Measurements from ENCODE around the gene STMP1.

The STMP1 gene

GRCh38 chr7:135673360-135673706 lies 11.0 kb downstream of the STMP1 start:
- Histone ChIP-seq H3K4me3 (ENCODE audit: insufficient read depth, low read depth, low read length, poor library complexity, severe bottlenecking) (no peak overlapping the region), H3K27ac (ENCODE audit: insufficient read depth, low read length, poor library complexity, severe bottlenecking) (no peak overlapping the region), H3K9me3 (ENCODE audit: control insufficient read depth, low read length) (no peaks in the 10 kb centered on the region), H3K4me1 (ENCODE audit: control insufficient read depth, insufficient read depth, low read length, poor library complexity, severe bottlenecking) (no peaks in the 10 kb centered on the region), H3K36me3 (ENCODE audit: control insufficient read depth, insufficient read depth, low read length) (peaks cover 23% of the 10 kb centered on the region), H3K27me3 (replicated peaks; ENCODE audit: control insufficient read depth, insufficient read depth, low read length, poor library complexity, severe bottlenecking) (no peaks in the 10 kb centered on the region)
- no peak for DNase-seq

DNA sequence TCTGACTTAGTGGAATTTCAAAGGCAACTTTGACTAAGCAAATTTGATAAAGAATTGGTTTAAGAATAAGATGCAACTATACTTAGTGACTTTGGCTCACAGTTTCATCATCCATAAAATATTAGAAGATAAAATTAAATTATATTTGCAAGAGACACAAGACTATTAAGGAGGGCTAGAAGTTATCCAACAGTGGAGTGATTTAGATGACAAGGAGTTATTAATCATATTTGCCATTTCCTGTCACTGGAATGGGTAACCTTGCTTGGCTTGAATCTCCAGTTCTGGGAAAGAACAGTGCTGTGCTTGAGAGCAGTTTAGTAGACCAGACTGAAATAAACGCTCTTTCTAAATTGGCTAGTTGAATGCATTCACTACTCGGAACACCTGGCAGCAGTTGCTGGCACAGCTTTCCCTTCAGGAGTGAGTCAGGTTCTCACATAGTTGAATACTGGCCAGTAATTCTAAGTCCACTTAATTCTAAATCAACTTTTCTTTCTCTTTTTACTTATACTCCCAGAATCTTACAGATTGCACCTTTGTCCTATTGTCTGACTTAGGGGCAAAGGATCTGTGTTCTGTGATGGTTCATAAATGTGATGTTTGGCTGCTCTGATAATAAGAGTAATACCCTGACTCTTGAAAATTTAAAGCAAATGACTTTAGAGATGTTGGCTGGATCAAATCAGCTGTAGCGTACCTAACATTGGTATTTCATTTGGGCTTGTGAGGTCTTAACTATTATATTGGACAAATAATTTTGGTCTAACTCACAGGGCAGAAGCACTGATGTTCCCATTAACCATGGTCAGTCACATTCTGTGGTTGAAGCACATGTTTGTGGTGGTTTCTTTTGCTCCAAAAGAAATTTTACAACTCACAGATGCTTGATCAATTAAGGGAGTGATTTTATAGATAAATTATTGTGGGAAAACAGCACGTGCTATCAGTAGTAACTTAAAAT lies 16.6 kb downstream of the STMP1 start:
- H3K36me3 ChIP-seq (ENCODE audit: control insufficient read depth, insufficient read depth, low read length), result peaks cover 25% of the 10 kb centered on the region
- H3K27me3 ChIP-seq (replicated peaks; ENCODE audit: control insufficient read depth, insufficient read depth, low read length, poor library complexity, severe bottlenecking), result no peaks in the 10 kb centered on the region
- no peaks in the 10 kb centered on the region for H3K9me3 ChIP-seq (ENCODE audit: control insufficient read depth, low read length)
- no peak for DNase-seq
- no peaks in the 10 kb centered on the region for H3K4me1 ChIP-seq (ENCODE audit: control insufficient read depth, insufficient read depth, low read length, poor library complexity, severe bottlenecking)
- no peak overlapping the region for H3K4me3 ChIP-seq (ENCODE audit: insufficient read depth, low read depth, low read length, poor library complexity, severe bottlenecking)
- no peak overlapping the region for H3K27ac ChIP-seq (ENCODE audit: insufficient read depth, low read length, poor library complexity, severe bottlenecking)

DNA sequence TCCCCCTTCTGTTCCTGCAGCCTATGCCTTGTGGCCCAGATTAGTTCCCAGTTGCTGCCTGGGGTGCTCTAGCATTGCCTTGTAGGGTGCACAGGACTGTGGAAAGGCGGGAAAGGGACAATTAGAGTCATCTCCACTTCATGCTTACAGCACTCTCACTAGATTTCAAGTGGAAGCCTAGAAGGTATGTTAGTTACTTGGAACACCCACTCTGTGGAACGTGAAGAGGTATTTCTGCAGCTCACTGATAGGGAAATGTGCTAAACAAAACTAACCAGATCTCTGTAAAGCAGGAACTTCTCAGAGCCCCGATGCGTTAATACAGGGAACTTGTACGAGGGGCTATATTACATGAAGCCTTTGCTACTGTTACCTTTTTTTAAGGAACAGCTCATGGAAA lies 19.4 kb downstream of the STMP1 start:
- H3K4me1 ChIP-seq (ENCODE audit: control insufficient read depth, insufficient read depth, low read length, poor library complexity, severe bottlenecking), result no peaks in the 10 kb centered on the region

GRCh38 chr7:135682191-135682590 lies 19.9 kb downstream of the STMP1 start:
- no peaks in the 10 kb centered on the region for H3K27me3 ChIP-seq (replicated peaks; ENCODE audit: control insufficient read depth, insufficient read depth, low read length, poor library complexity, severe bottlenecking)
- H3K4me1 ChIP-seq (ENCODE audit: control insufficient read depth, insufficient read depth, low read length, poor library complexity, severe bottlenecking), result no peaks in the 10 kb centered on the region
- H3K9me3 ChIP-seq (ENCODE audit: control insufficient read depth, low read length), result no peaks in the 10 kb centered on the region
- no peak overlapping the region for H3K4me3 ChIP-seq (ENCODE audit: insufficient read depth, low read depth, low read length, poor library complexity, severe bottlenecking)
- DNase-seq, result no peak
- H3K36me3 ChIP-seq (ENCODE audit: control insufficient read depth, insufficient read depth, low read length), result peaks cover 7% of the 10 kb centered on the region
- no peak overlapping the region for H3K27ac ChIP-seq (ENCODE audit: insufficient read depth, low read length, poor library complexity, severe bottlenecking)

More for the DNA sequence above, 19.4 kb downstream of the STMP1 start:
- no peaks in the 10 kb centered on the region for H3K27me3 ChIP-seq (replicated peaks; ENCODE audit: control insufficient read depth, insufficient read depth, low read length, poor library complexity, severe bottlenecking)
- no peak for DNase-seq
- no peaks in the 10 kb centered on the region for H3K9me3 ChIP-seq (ENCODE audit: control insufficient read depth, low read length)
- H3K36me3 ChIP-seq (ENCODE audit: control insufficient read depth, insufficient read depth, low read length), result peaks cover 10% of the 10 kb centered on the region
- H3K27ac ChIP-seq (ENCODE audit: insufficient read depth, low read length, poor library complexity, severe bottlenecking), result no peak overlapping the region
- H3K4me3 ChIP-seq (ENCODE audit: insufficient read depth, low read depth, low read length, poor library complexity, severe bottlenecking), result no peak overlapping the region

DNA sequence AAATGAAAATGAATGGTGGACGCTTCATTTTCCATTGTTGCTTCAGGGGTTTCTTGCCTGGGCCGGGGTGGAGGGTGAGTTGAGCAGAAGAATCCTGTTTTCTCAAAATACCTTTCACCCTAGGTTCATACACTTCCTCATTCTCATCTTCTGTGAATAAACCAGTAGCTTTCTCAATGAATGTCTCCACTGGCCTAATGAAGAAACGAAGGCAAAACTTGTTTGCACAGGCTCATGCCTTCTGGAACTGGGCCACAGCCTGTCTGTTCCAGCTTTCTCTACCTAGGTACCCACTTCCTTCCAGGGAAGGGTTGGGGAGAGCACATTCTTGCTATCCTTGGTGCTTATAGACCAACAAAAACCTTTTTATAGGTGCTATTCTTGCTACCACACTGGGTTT lies 21.3 kb downstream of the STMP1 start:
- no peaks in the 10 kb centered on the region for H3K4me1 ChIP-seq (ENCODE audit: control insufficient read depth, insufficient read depth, low read length, poor library complexity, severe bottlenecking)
- no peak overlapping the region for H3K4me3 ChIP-seq (ENCODE audit: insufficient read depth, low read depth, low read length, poor library complexity, severe bottlenecking)
- DNase-seq, result no peak
- no peaks in the 10 kb centered on the region for H3K36me3 ChIP-seq (ENCODE audit: control insufficient read depth, insufficient read depth, low read length)
- no peak overlapping the region for H3K27ac ChIP-seq (ENCODE audit: insufficient read depth, low read length, poor library complexity, severe bottlenecking)
- no peaks in the 10 kb centered on the region for H3K9me3 ChIP-seq (ENCODE audit: control insufficient read depth, low read length)
- no peaks in the 10 kb centered on the region for H3K27me3 ChIP-seq (replicated peaks; ENCODE audit: control insufficient read depth, insufficient read depth, low read length, poor library complexity, severe bottlenecking)

DNA sequence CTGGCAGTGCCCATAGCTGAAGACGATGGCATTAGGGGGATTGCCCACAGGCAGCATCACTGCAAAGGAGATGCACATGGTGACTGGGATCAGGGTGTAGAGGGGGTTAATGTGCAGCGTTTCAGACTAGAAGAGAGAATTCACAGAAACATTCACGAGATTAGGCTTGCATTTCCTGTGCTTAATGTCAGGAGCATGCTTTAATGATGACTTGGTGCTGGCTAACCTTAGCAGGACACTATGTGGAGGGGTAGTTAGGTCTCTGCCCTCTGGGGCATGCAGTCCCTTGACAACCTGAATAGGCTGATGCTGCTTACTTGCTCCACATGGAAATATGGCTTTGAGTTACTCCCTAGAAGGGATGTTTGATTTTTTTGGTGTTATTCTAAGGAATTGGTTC lies 21.8 kb downstream of the STMP1 start:
- DNase-seq, result no peak
- Histone ChIP-seq H3K4me3 (ENCODE audit: insufficient read depth, low read depth, low read length, poor library complexity, severe bottlenecking) (no peak overlapping the region), H3K27me3 (replicated peaks; ENCODE audit: control insufficient read depth, insufficient read depth, low read length, poor library complexity, severe bottlenecking) (no peaks in the 10 kb centered on the region), H3K4me1 (ENCODE audit: control insufficient read depth, insufficient read depth, low read length, poor library complexity, severe bottlenecking) (no peaks in the 10 kb centered on the region), H3K27ac (ENCODE audit: insufficient read depth, low read length, poor library complexity, severe bottlenecking) (no peak overlapping the region), H3K36me3 (ENCODE audit: control insufficient read depth, insufficient read depth, low read length) (no peaks in the 10 kb centered on the region), H3K9me3 (ENCODE audit: control insufficient read depth, low read length) (no peaks in the 10 kb centered on the region)

GRCh38 chr7:135684699-135685098 lies 22.4 kb downstream of the STMP1 start:
- no peaks in the 10 kb centered on the region for H3K27me3 ChIP-seq (replicated peaks; ENCODE audit: control insufficient read depth, insufficient read depth, low read length, poor library complexity, severe bottlenecking)
- no peak overlapping the region for H3K4me3 ChIP-seq (ENCODE audit: insufficient read depth, low read depth, low read length, poor library complexity, severe bottlenecking)
- no peak for DNase-seq
- no peak overlapping the region for H3K27ac ChIP-seq (ENCODE audit: insufficient read depth, low read length, poor library complexity, severe bottlenecking)
- no peaks in the 10 kb centered on the region for H3K4me1 ChIP-seq (ENCODE audit: control insufficient read depth, insufficient read depth, low read length, poor library complexity, severe bottlenecking)
- no peaks in the 10 kb centered on the region for H3K36me3 ChIP-seq (ENCODE audit: control insufficient read depth, insufficient read depth, low read length)
- H3K9me3 ChIP-seq (ENCODE audit: control insufficient read depth, low read length), result no peaks in the 10 kb centered on the region

DNA sequence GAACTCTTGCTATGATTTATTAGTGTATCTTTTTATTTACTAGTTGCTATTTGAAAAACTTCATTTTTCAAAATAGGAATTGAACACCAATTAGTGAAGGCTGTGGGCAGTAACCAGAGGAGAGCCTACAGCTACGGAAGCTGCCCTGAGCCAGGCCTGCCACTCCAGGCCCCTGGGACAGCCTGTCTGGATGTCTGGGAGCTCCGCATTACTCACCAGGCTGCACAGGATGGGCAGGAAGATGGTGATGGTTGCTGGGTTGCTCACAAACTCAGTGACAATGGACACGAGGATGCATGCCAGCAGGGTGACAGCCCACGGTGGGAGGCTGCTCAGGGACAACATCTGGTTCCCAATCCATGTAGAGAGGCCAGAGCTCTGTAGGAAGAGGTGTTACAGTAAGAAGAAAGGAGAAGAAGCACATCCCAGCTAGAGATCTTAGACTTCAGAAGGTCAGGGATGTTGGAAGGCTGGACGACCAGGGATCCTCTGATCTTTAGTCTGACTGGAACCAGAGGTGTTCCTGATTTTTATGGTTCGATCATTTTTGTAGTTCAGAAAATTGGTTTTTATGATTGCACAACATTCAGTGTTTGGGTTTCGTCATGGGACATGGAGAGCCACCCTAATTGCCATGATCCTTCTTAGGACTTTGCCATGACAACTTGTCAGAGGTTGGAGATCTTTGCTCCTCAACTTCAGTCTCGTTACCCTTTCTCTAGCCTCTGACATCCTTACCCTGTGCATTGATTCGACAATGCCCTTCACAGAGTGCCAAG lies 23.2 kb downstream of the STMP1 start:
- Histone ChIP-seq H3K9me3 (ENCODE audit: control insufficient read depth, low read length) (no peaks in the 10 kb centered on the region), H3K4me1 (ENCODE audit: control insufficient read depth, insufficient read depth, low read length, poor library complexity, severe bottlenecking) (no peaks in the 10 kb centered on the region), H3K4me3 (ENCODE audit: insufficient read depth, low read depth, low read length, poor library complexity, severe bottlenecking) (no peak overlapping the region), H3K36me3 (ENCODE audit: control insufficient read depth, insufficient read depth, low read length) (no peaks in the 10 kb centered on the region), H3K27me3 (replicated peaks; ENCODE audit: control insufficient read depth, insufficient read depth, low read length, poor library complexity, severe bottlenecking) (no peaks in the 10 kb centered on the region), H3K27ac (ENCODE audit: insufficient read depth, low read length, poor library complexity, severe bottlenecking) (no peak overlapping the region)
- no peak for DNase-seq

GRCh38 chr7:135687466-135687865 lies 25.2 kb downstream of the STMP1 start:
- Histone ChIP-seq H3K4me3 (ENCODE audit: insufficient read depth, low read depth, low read length, poor library complexity, severe bottlenecking) (no peak overlapping the region), H3K4me1 (ENCODE audit: control insufficient read depth, insufficient read depth, low read length, poor library complexity, severe bottlenecking) (no peaks in the 10 kb centered on the region), H3K36me3 (ENCODE audit: control insufficient read depth, insufficient read depth, low read length) (no peaks in the 10 kb centered on the region), H3K9me3 (ENCODE audit: control insufficient read depth, low read length) (no peaks in the 10 kb centered on the region), H3K27ac (ENCODE audit: insufficient read depth, low read length, poor library complexity, severe bottlenecking) (no peak overlapping the region), H3K27me3 (replicated peaks; ENCODE audit: control insufficient read depth, insufficient read depth, low read length, poor library complexity, severe bottlenecking) (no peaks in the 10 kb centered on the region)
- DNase-seq, result no peak

DNA sequence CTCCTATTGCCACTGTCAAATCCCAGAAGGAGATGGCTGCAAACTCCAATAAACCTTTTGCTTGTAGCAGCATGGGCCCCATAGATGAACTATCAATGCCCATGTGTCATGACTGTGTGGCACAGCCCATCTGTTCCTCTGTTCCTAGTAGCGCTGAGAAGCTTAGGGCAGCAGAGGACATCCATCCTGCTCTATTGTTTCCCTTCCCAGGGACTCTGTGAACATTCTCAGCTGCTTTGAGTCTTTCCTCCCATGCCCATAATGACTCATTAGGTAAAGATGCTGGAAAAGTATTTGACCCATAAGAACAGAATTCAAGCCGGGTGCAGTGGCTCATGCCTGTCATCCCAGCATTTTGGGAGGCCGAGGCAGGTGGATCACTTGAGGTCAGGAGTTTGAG lies 28.3 kb downstream of the STMP1 start:
- no peak overlapping the region for H3K4me3 ChIP-seq (ENCODE audit: insufficient read depth, low read depth, low read length, poor library complexity, severe bottlenecking)
- DNase-seq, result no peak
- H3K4me1 ChIP-seq (ENCODE audit: control insufficient read depth, insufficient read depth, low read length, poor library complexity, severe bottlenecking), result no peaks in the 10 kb centered on the region
- no peak overlapping the region for H3K27ac ChIP-seq (ENCODE audit: insufficient read depth, low read length, poor library complexity, severe bottlenecking)
- H3K27me3 ChIP-seq (replicated peaks; ENCODE audit: control insufficient read depth, insufficient read depth, low read length, poor library complexity, severe bottlenecking), result no peaks in the 10 kb centered on the region
- H3K9me3 ChIP-seq (ENCODE audit: control insufficient read depth, low read length), result no peaks in the 10 kb centered on the region
- H3K36me3 ChIP-seq (ENCODE audit: control insufficient read depth, insufficient read depth, low read length), result no peaks in the 10 kb centered on the region
